NT2/D1 (cell line): ENCODE measurements around the gene TIE1.

Experiments used
- DNase-seq: peaks from one replicate; pipeline ENCODE4 v3.0.0-alpha.2; 2011; ENCODE audit warnings: low read depth, low spot score
- H3K27me3 ChIP-seq: 2 replicates; pipeline ENCODE4 v1.6.0; 2011; ENCODE audit warnings: mild to moderate bottlenecking; ENCODE audit not compliant: insufficient read length, insufficient read depth
- H3K36me3 ChIP-seq: 2 replicates; pipeline ENCODE4 v1.6.1; 2011; ENCODE audit warnings: mild to moderate bottlenecking, low read length, mixed read lengths; ENCODE audit not compliant: insufficient read depth, insufficient read length
- H3K4me1 ChIP-seq: 2 replicates; pipeline ENCODE4 v1.5.1; 2011; ENCODE audit not compliant: insufficient read depth, insufficient read length
- H3K4me3 ChIP-seq: 2 replicates; pipeline ENCODE4 v1.5.1; 2011; ENCODE audit warnings: low read depth; ENCODE audit not compliant: insufficient read length
- H3K9ac ChIP-seq: 2 replicates; pipeline ENCODE4 v1.6.0; 2011; ENCODE audit warnings: low read depth; ENCODE audit not compliant: insufficient read length
- H3K9me3 ChIP-seq: 2 replicates; pipeline ENCODE4 v1.5.1; 2011; ENCODE audit warnings: mild to moderate bottlenecking, low read length; ENCODE audit not compliant: insufficient read depth
- SUZ12 ChIP-seq: IDR thresholded peaks from 2 replicates; pipeline ENCODE4 v1.6.1; 2011; ENCODE audit not compliant: insufficient read length, insufficient read depth; ENCODE audit errors: extremely low read depth
- YY1 ChIP-seq: IDR thresholded peaks from 2 replicates; pipeline ENCODE4 v1.6.1; 2011; ENCODE audit not compliant: insufficient read length, insufficient read depth
- ZNF274 ChIP-seq: IDR thresholded peaks from 2 replicates; pipeline ENCODE4 v1.6.1; 2011; ENCODE audit warnings: mild to moderate bottlenecking, low read depth, low read length

Gene TIE1

DNA sequence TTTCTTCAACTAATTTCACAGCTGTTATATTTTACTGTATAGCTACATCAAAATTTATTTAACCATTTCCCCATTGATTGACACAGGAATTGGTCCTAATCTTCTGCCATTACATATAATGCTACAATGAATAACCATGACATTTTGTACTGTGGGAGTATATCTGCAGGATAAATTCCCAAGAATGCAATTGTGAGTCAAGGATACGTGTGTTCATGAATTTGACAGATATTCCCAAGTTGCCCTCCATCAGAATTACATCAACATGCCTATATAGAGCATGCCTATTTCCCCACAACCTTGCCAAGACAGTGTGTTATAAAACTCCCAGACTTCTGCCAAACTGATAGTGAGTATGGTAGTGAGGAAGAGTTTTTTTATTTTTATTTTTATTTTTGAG is 2.7 kb upstream of the TIE1 start:
- H3K9me3 ChIP-seq: no peaks in the 10 kb centered on the region
- H3K9ac ChIP-seq: no peak overlapping the region
- H3K4me1 ChIP-seq: peaks cover 17% of the 10 kb centered on the region
- H3K4me3 ChIP-seq: no peak overlapping the region
- H3K36me3 ChIP-seq: no peaks in the 10 kb centered on the region
- no peak for TF ChIP-seq YY1
- H3K27me3 ChIP-seq: no peaks in the 10 kb centered on the region
- DNase-seq: no peak

DNA sequence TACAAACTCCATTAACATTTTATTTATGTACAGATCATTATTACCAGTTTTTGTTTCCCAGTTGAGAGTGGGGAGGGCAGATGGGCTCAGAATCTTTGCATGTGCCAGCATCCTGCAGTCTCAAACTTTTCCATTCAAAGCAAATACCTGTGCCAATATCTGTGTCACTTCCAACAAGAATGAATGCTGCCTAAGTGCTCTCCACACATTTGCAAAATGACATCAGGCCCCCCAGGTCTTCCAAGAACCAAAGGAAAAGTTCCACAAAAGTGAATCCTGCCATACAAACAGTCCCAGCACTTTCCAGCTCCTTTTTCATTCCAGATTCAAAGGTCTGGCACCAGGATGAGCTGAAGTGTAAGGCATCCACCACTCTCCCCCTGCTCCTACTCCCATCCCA is 1.7 kb upstream of the TIE1 start:
- H3K36me3 ChIP-seq: no peaks in the 10 kb centered on the region
- H3K9me3 ChIP-seq: no peaks in the 10 kb centered on the region
- peaks cover 27% of the 10 kb centered on the region for H3K4me1 ChIP-seq
- TF ChIP-seq YY1 (no peak), SUZ12 (no peak), ZNF274 (no peak)
- H3K27me3 ChIP-seq: no peaks in the 10 kb centered on the region
- no peak overlapping the region for H3K9ac ChIP-seq
- no peak overlapping the region for H3K4me3 ChIP-seq
- no peak for DNase-seq

DNA sequence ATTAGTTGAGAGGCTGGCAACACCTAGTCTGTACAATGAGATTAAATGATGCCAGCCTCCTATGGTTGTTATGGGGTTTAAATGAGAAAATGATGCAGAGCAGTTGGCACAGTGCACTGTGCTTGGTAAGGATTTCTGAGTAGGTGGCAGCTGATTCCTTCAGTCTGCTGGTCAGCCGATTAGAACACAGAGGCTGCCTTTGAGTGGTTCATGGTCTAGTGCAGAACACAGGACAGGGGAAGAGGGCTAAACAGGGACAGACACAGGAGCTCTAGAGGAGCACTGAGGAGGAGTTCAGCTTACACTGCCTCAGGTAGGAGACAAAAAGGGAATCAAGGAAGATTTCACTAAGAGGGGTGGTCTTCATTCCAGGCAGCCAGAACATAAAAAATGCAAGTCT is 1.4 kb downstream of the TIE1 start:
- Histone ChIP-seq H3K4me1 (peaks cover 38% of the 10 kb centered on the region), H3K4me3 (no peak overlapping the region), H3K9me3 (no peaks in the 10 kb centered on the region), H3K9ac (no peak overlapping the region), H3K27me3 (no peaks in the 10 kb centered on the region), H3K36me3 (no peaks in the 10 kb centered on the region)
- TF ChIP-seq YY1 (no peak), ZNF274 (no peak)
- DNase-seq: no peak

DNA sequence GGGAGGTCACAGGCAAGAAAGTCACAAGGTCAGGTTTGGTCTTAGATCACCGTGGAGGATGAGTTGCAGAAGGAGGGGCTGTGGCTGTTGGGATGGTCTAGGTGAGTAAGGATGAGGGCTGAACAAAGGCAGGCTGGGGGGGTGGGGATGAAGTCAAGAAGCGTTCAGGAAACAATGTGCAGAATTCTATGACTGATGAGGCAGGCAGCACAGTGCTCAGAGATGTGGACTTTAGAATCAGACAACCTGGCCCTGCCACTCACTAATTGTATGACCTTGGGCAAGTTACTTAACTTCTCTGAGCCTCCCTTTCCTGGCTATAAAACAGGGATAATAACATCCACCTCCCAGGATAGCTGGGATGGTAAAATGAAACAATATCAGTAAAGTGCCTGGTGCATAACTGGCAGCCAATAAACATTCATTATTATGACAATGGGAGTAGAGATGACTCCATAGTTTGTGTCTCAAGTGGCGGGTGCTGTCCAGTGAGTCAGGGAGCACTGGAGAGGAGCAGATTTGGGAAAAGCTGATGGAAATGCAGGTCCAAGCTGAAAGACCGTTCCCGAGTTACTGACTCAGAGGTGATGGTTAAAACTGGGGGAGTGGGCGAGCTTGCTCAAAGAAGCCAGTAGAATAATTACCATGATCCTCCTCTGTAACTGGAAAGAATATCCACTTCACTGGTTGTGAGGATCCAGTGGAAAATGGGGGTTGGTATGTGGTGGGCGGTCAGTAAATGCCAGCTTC is 2.1 kb downstream of the TIE1 start:
- Histone ChIP-seq H3K4me3 (no peak overlapping the region), H3K27me3 (no peaks in the 10 kb centered on the region), H3K4me1 (peaks cover 38% of the 10 kb centered on the region), H3K9me3 (no peaks in the 10 kb centered on the region), H3K36me3 (no peaks in the 10 kb centered on the region), H3K9ac (no peak overlapping the region)
- TF ChIP-seq SUZ12 (no peak), ZNF274 (no peak), YY1 (no peak)
- DNase-seq: no peak

DNA sequence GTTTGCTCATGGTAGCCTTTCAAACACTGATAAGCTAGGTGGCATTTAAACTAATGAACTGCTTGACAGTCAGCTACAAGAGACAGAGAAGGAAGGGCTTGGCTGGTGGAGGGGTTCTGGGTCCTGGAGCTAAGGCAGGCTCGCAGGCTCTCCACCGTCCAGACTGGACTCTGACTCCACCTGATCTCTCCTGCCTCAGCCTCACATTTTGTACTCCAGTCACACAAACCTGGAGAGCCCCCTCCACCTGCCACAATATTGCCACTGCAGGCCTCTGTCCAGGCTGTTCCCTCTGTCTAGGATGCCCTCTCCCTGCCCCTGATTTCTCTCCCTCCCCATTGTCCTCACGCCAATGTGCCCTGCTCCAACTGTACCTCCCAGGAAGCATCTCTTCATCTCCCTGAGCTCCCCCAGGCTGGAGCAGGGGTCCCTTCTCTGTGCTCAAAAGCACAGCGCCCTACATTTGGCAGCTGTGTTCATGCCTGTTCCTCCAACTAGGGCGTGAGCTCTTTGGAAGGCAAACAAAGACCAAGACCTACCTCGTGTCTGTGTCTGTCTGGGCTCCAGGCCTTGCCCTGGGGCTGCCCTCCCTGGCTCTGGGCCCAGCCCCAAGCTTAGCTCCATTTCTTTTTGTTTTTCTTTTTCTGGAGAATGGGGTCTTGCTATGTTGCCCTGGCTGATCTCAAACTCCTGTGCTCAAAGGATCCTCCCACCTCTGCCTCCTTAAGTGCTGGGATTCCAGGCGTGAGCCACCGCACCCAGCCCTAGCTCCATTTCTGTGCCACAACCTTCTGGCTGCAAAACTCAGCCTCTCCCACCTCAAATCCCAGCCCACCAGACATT is 2.9 kb downstream of the TIE1 start:
- no peak for TF ChIP-seq SUZ12
- TF ChIP-seq ZNF274: no peak
- no peak for TF ChIP-seq YY1
- Histone ChIP-seq H3K4me1 (peaks cover 38% of the 10 kb centered on the region), H3K9me3 (no peaks in the 10 kb centered on the region), H3K4me3 (no peak overlapping the region), H3K9ac (no peak overlapping the region), H3K27me3 (no peaks in the 10 kb centered on the region), H3K36me3 (no peaks in the 10 kb centered on the region)
- DNase-seq: no peak

DNA sequence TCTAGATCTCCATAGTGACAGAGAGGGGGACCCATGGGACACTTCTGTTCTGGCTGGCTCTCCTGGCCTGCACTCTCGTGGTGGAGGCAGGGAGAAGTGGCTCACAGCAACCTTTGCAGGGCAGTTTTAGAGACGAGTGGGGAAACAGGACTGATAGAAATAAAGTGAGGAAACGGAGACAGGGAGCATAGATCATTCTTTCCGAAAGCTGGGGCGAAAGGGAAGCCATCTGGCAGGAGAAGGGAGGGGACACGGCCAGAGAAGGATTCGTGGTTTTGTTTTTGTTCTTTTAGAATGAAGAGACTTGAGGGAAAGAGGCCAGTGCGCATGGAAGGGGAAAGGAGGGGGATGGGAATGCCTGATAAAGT is 3.5 kb downstream of the TIE1 start:
- TF ChIP-seq YY1: no peak
- no peak for TF ChIP-seq SUZ12
- TF ChIP-seq ZNF274: no peak
- Histone ChIP-seq H3K4me1 (peaks cover 36% of the 10 kb centered on the region), H3K9me3 (no peaks in the 10 kb centered on the region), H3K4me3 (no peak overlapping the region), H3K36me3 (no peaks in the 10 kb centered on the region), H3K27me3 (no peaks in the 10 kb centered on the region), H3K9ac (no peak overlapping the region)
- no peak for DNase-seq

DNA sequence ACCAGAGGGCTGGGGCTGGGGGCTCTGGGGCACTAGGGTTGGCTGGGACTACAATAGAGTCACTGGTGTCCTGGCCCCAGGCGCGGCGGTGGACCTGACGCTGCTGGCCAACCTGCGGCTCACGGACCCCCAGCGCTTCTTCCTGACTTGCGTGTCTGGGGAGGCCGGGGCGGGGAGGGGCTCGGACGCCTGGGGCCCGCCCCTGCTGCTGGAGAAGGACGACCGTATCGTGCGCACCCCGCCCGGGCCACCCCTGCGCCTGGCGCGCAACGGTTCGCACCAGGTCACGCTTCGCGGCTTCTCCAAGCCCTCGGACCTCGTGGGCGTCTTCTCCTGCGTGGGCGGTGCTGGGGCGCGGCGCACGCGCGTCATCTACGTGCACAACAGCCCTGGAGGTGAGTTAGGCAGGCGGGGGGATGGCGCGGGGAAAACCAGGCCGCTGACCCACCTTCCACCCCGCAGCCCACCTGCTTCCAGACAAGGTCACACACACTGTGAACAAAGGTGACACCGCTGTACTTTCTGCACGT is 4.1 kb downstream of the TIE1 start:
- peaks cover 31% of the 10 kb centered on the region for H3K4me1 ChIP-seq
- TF ChIP-seq YY1 (no peak), SUZ12 (no peak), ZNF274 (no peak)
- H3K27me3 ChIP-seq: no peaks in the 10 kb centered on the region
- DNase-seq: no peak
- no peaks in the 10 kb centered on the region for H3K9me3 ChIP-seq
- H3K36me3 ChIP-seq: no peaks in the 10 kb centered on the region
- H3K9ac ChIP-seq: no peak overlapping the region
- H3K4me3 ChIP-seq: no peak overlapping the region
